Hepatocyte (in vitro differentiated cells): ENCODE results near the gene GALNT17. TPM values are rescaled to one million over a fixed set of nuclear protein-coding genes. Genes with fewer than 3 reads are reported as not detected.

ENCODE experiments used
- DNase-seq: peaks from one replicate; pipeline ENCODE4 v3.0.0-alpha.2; 2016; ENCODE audit warnings: low spot score
- H2AFZ ChIP-seq: fragments of 200-600 bp; sonication (generic); 2 replicates; pipeline ENCODE4 v1.6.0; 2016; ENCODE audit warnings: antibody characterized with exemption, mild to moderate bottlenecking
- H3K27ac ChIP-seq: fragments of 200-600 bp; sonication (generic); 2 replicates; pipeline ENCODE4 v1.5.1; 2016; ENCODE audit warnings: mild to moderate bottlenecking
- H3K27me3 ChIP-seq: fragments of 200-600 bp; sonication (generic); 2 replicates; pipeline ENCODE4 v1.6.1; 2016
- H3K36me3 ChIP-seq: fragments of 200-600 bp; sonication (generic); replicated peaks from 2 replicates; pipeline ENCODE4 v1.5.1; 2016; ENCODE audit warnings: low read depth; ENCODE audit not compliant: insufficient read depth
- H3K4me1 ChIP-seq: fragments of 200-600 bp; sonication (generic); 2 replicates; pipeline ENCODE4 v1.5.1; 2016; ENCODE audit warnings: mild to moderate bottlenecking, moderate library complexity; ENCODE audit not compliant: insufficient read depth
- H3K4me2 ChIP-seq: fragments of 200-600 bp; sonication (generic); 2 replicates; pipeline ENCODE4 v1.6.0; 2016
- H3K4me3 ChIP-seq: fragments of 200-600 bp; sonication (generic); 2 replicates; pipeline ENCODE4 v1.5.1; 2016; ENCODE audit warnings: mild to moderate bottlenecking
- H3K79me2 ChIP-seq: fragments of 200-600 bp; sonication (generic); 2 replicates; pipeline ENCODE4 v1.6.0; 2017; ENCODE audit warnings: mild to moderate bottlenecking
- H3K9me2 ChIP-seq: fragments of 200-600 bp; sonication (generic); replicated peaks from 2 replicates; pipeline ENCODE4 v1.6.0; 2017; ENCODE audit warnings: mild to moderate bottlenecking; ENCODE audit not compliant: insufficient read depth
- H3K9me3 ChIP-seq: fragments of 200-600 bp; sonication (generic); 2 replicates; pipeline ENCODE4 v1.5.1; 2016; ENCODE audit warnings: low read depth, mild to moderate bottlenecking
- H4K20me1 ChIP-seq: fragments of 200-600 bp; sonication (generic); 2 replicates; pipeline ENCODE4 v1.6.0; 2016; ENCODE audit warnings: mild to moderate bottlenecking; ENCODE audit not compliant: insufficient read depth, poor library complexity, severe bottlenecking
- EZH2 ChIP-seq: fragments of 200-600 bp; sonication (generic); IDR thresholded peaks from 2 replicates; pipeline ENCODE4 v1.6.1; 2016; ENCODE audit warnings: antibody characterized with exemption, mild to moderate bottlenecking, borderline replicate concordance
- EZH2phosphoT487 ChIP-seq: fragments of 200-600 bp; sonication (generic); IDR thresholded peaks from one replicate; pipeline ENCODE4 v1.6.1; 2018; ENCODE audit warnings: antibody characterized with exemption, mild to moderate bottlenecking, low read depth, moderate library complexity; ENCODE audit not compliant: unreplicated experiment, severe bottlenecking
- WGBS: methylation state at CpG from one replicate; pipeline ENCODE4 v1.1.6; 2016; ENCODE audit warnings: low lambda C conversion rate; ENCODE audit errors: missing lambda C conversion rate; 5-methylcytosine and 5-hydroxymethylcytosine counted together
- polyA plus RNA-seq: library from polyadenylated mRNA; unstranded; fragments of >200 nt; fragmentation: Nextera tagmentation; extraction: Ambion mirVana; gene quantifications from 2 replicates; pipeline ENCODE4 v1.2.1, GENCODE V29; 2016
- total RNA-seq: library from RNA; depleted of rRNA; stranded (reverse); fragments of >200 nt; gene quantifications from 2 replicates; pipeline ENCODE4 v1.2.3, GENCODE V29; 2014
- TF ChIP-seq, protein P1 (sequence below): fragments of 200-600 bp; sonication (generic); IDR thresholded peaks from 2 replicates; pipeline ENCODE4 v1.5.1; 2016; ENCODE audit warnings: antibody characterized with exemption, mild to moderate bottlenecking; ENCODE audit not compliant: poor library complexity

Gene GALNT17
- total and polyA plus RNA-seq, 2 experiments from 2014 or later = 4.3 to 8.1 TPM

- H3K4me2 ChIP-seq = no peak overlapping the region
- no peaks in the 10 kb centered on the region for H3K36me3 ChIP-seq
- TF ChIP-seq, protein P1, sequence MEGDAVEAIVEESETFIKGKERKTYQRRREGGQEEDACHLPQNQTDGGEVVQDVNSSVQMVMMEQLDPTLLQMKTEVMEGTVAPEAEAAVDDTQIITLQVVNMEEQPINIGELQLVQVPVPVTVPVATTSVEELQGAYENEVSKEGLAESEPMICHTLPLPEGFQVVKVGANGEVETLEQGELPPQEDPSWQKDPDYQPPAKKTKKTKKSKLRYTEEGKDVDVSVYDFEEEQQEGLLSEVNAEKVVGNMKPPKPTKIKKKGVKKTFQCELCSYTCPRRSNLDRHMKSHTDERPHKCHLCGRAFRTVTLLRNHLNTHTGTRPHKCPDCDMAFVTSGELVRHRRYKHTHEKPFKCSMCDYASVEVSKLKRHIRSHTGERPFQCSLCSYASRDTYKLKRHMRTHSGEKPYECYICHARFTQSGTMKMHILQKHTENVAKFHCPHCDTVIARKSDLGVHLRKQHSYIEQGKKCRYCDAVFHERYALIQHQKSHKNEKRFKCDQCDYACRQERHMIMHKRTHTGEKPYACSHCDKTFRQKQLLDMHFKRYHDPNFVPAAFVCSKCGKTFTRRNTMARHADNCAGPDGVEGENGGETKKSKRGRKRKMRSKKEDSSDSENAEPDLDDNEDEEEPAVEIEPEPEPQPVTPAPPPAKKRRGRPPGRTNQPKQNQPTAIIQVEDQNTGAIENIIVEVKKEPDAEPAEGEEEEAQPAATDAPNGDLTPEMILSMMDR = no peak
- TF ChIP-seq EZH2phosphoT487 (no peak), EZH2 (no peak)
- 72% methylated on average over 6 of the region's 6 CpGs for WGBS
- no peaks in the 10 kb centered on the region for H3K4me1 ChIP-seq
- DNase-seq = no peak
- H3K27me3 ChIP-seq = no peaks in the 10 kb centered on the region
- no peak overlapping the region for H3K4me3 ChIP-seq
- no peak overlapping the region for H2AFZ ChIP-seq
- H3K27ac ChIP-seq = no peak overlapping the region
- no peaks in the 10 kb centered on the region for H4K20me1 ChIP-seq
- H3K79me2 ChIP-seq = no peaks in the 10 kb centered on the region
- H3K9me2 ChIP-seq = no peaks in the 10 kb centered on the region
- H3K9me3 ChIP-seq = no peaks in the 10 kb centered on the region
These were observed 427.1 kb downstream of the GALNT17 start for GRCh38 chr7:71558806-71559613.

- Histone ChIP-seq H3K9me3 (no peaks in the 10 kb centered on the region), H3K27me3 (no peaks in the 10 kb centered on the region), H3K36me3 (no peaks in the 10 kb centered on the region), H3K4me1 (no peaks in the 10 kb centered on the region), H2AFZ (no peak overlapping the region), H3K4me2 (no peak overlapping the region), H4K20me1 (no peaks in the 10 kb centered on the region), H3K4me3 (no peak overlapping the region), H3K9me2 (no peaks in the 10 kb centered on the region), H3K27ac (no peak overlapping the region), H3K79me2 (no peaks in the 10 kb centered on the region)
- no peak for DNase-seq
- 77% methylated on average over 10 of the region's 10 CpGs for WGBS
- TF ChIP-seq EZH2phosphoT487 (no peak), EZH2 (no peak)
- TF ChIP-seq, protein P1 = no peak
These were observed 428.5 kb downstream of the GALNT17 start for GRCh38 chr7:71560354-71560995.

DNA sequence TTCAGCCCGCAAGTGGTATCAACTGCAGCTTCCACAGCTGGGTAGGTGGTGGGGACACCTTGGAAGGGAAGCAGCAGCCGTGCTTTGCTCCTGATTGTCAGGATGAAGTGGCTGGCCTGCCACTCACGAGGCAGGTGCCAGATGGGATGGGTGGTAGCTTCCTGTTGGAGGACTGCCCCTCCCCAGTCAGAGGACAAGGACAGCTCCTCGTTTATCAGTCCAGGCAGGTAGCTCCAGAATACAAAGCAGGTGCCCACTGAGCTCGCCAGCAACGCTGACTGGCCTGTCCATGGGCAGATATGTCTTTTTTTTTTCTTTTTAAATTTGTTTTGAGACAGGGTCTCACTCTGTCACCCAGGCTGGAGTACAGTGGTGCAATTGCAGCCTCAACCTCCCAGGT, 431.3 kb downstream of the GALNT17 start:
- no peak for DNase-seq
- no peaks in the 10 kb centered on the region for H3K36me3 ChIP-seq
- no peaks in the 10 kb centered on the region for H3K79me2 ChIP-seq
- H3K4me2 ChIP-seq = no peak overlapping the region
- no peaks in the 10 kb centered on the region for H3K27me3 ChIP-seq
- no peaks in the 10 kb centered on the region for H3K9me3 ChIP-seq
- no peaks in the 10 kb centered on the region for H4K20me1 ChIP-seq
- WGBS = 77% methylated on average over 6 of the region's 6 CpGs
- TF ChIP-seq, protein P1 = no peak
- no peak for TF ChIP-seq EZH2phosphoT487
- TF ChIP-seq EZH2 = no peak
- H3K4me1 ChIP-seq = no peaks in the 10 kb centered on the region
- H3K4me3 ChIP-seq = no peak overlapping the region
- H3K9me2 ChIP-seq = no peaks in the 10 kb centered on the region
- no peak overlapping the region for H2AFZ ChIP-seq
- no peak overlapping the region for H3K27ac ChIP-seq
